ENCODE measurements around the gene KCNMA1.

- TF ChIP-seq, protein P1, sequence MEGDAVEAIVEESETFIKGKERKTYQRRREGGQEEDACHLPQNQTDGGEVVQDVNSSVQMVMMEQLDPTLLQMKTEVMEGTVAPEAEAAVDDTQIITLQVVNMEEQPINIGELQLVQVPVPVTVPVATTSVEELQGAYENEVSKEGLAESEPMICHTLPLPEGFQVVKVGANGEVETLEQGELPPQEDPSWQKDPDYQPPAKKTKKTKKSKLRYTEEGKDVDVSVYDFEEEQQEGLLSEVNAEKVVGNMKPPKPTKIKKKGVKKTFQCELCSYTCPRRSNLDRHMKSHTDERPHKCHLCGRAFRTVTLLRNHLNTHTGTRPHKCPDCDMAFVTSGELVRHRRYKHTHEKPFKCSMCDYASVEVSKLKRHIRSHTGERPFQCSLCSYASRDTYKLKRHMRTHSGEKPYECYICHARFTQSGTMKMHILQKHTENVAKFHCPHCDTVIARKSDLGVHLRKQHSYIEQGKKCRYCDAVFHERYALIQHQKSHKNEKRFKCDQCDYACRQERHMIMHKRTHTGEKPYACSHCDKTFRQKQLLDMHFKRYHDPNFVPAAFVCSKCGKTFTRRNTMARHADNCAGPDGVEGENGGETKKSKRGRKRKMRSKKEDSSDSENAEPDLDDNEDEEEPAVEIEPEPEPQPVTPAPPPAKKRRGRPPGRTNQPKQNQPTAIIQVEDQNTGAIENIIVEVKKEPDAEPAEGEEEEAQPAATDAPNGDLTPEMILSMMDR (IDR thresholded peaks at IDR 0.05) = no peak
- TF ChIP-seq POLR2A (IDR thresholded peaks at IDR 0.05) (no peak), POLR2AphosphoS5 (IDR thresholded peaks at IDR 0.05) (no peak)
Observed at GRCh38 chr10:77455561-77455960, 182.0 kb downstream of the KCNMA1 start.
